Esophagus (tissue), 2 donors: ENCODE data around the gene RBM42. TPM values are rescaled to one million over a fixed set of nuclear protein-coding genes. Genes with fewer than 3 reads are reported as not detected.
"Not testable (repeated sequence)": the region's sequence is repeated elsewhere in the genome, so short reads cannot be mapped to it uniquely, and the experiment has no call there.

ENCODE experiments used
- H3K27ac ChIP-seq, 2 donors: one replicate each; pipeline ENCODE4 v1.5.1; 2013; ENCODE audit warnings: low read depth in 2 of 2, mild to moderate bottlenecking in 2 of 2, inconsistent platforms in 1 of 2, low read length in 1 of 2, moderate library complexity in 1 of 2
- H3K27me3 ChIP-seq, 2 donors: one replicate each; pipeline ENCODE4 v1.6.1; 2013; ENCODE audit warnings: low read length in 2 of 2, control low read depth in 1 of 2, mild to moderate bottlenecking in 1 of 2; ENCODE audit not compliant: insufficient read depth in 2 of 2, control insufficient read depth in 1 of 2
- H3K36me3 ChIP-seq, 2 donors: one replicate each; pipeline ENCODE4 v1.6.1; 2013; ENCODE audit warnings: low read length in 1 of 2; ENCODE audit not compliant: control insufficient read depth in 2 of 2, insufficient read depth in 2 of 2
- H3K4me1 ChIP-seq, 2 donors: one replicate each; pipeline ENCODE4 v1.6.1; 2013; ENCODE audit warnings: low read length in 1 of 2; ENCODE audit not compliant: control insufficient read depth in 2 of 2, insufficient read depth in 2 of 2
- H3K4me3 ChIP-seq, 2 donors: one replicate each; pipeline ENCODE4 v1.5.1; 2013; ENCODE audit warnings: low read length in 2 of 2, mild to moderate bottlenecking in 2 of 2, low read depth in 1 of 2, moderate library complexity in 1 of 2
- H3K9me3 ChIP-seq, 2 donors: one replicate each; pipeline ENCODE4 v1.6.1; 2013; ENCODE audit warnings: mild to moderate bottlenecking in 2 of 2, low read depth in 1 of 2, low read length in 1 of 2, moderate library complexity in 1 of 2; ENCODE audit not compliant: control insufficient read depth in 2 of 2, insufficient read depth in 1 of 2
- WGBS, 2 donors: extraction: QIAGEN DNeasy Blood & Tissue Kit; methylation state at CpG; one replicate each; pipeline ENCODE4 v1.1.7; 2013; 5-methylcytosine and 5-hydroxymethylcytosine counted together
- polyA plus RNA-seq, 2 donors: library from polyadenylated mRNA; stranded (reverse); fragments of 200-250 nt; gene quantifications; one replicate each; pipeline ENCODE4 v1.2.3, GENCODE V29; 2013
- donor health status: healthy with polysubstance abuse.
- donor health status: Bipolar disorder and iron deficiency.

The RBM42 gene
- polyA plus RNA-seq, 2 donors: 47.8 to 61.5 TPM

- peaks cover 3 to 8% of the 10 kb centered on the region in 2 donors for H3K4me1 ChIP-seq
- H3K9me3 ChIP-seq: no peaks in the 10 kb centered on the region
- WGBS, 2 donors: 17 to 18% methylated on average over 20 of the region's 20 CpGs
- H3K27me3 ChIP-seq: no peaks in the 10 kb centered on the region
- H3K36me3 ChIP-seq: no peaks in the 10 kb centered on the region
- H3K27ac ChIP-seq: peak overlapping the region; percentile 93 to 98
- peak overlapping the region; percentile 63 to 81 for H3K4me3 ChIP-seq
Observed at GRCh38 chr19:35644987-35645679, 16.3 kb downstream of the RBM42 start.

DNA sequence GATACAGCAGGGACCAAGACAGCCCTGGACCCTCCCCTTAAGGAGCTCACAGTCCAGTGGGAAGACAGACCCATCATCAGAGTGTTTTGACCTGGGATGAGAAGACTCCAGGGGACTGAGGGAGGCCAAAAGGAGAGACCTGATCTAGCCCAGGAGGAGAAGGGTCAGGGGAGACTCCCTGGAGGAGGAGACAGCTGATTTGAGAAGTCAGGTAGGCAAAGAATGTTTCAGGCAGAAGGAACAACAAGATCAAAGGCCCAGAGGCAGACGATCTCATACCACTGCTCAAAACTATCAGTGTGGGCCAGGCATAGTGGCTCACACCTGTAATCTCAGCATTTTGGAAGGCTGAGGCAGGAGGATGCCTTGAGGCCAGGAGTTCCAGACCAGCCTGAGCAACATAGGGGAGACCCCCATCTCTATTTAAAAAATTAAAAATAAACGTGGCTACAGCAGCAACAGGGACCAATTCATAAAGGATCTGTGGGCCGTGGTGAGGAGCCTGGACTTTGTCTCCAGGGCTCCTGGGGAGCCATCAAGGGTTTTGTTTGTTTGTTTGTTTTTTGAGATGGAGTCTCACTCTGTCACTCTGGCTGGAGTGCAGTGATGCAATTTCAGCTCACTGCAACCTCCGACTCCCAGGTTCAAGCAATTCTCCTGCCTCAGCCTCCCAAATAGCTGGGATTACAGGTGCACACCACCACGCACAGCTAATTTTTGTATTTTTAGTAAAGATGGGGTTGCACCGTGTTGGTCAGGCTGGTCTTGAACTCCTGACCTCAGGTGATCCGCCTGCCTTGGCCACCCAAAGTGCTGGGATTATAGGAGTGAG lies 17.1 kb downstream of the RBM42 start:
- no peak overlapping the region for H3K27ac ChIP-seq
- 75 to 82% methylated on average over 7 of the region's 7 CpGs for WGBS, 2 donors

GRCh38 chr19:35648017-35648961 lies 19.5 kb downstream of the RBM42 start, which contains the start of gene COX6B1:
Gene COX6B1 (plus strand): TSS chr19:35648323. CDS start chr19:35651244, 2,921 bp downstream.
- Histone ChIP-seq H3K9me3 (no peaks in the 10 kb centered on the region), H3K4me1 (no peaks in the 10 kb centered on the region), H3K36me3 (peaks cover 0 to 3% of the 10 kb centered on the region in 2 donors), H3K27me3 (no peaks in the 10 kb centered on the region), H3K4me3 (peak within 1 kb of the TSS; percentile 73 to 77), H3K27ac (peak within 1 kb of the TSS; percentile 85 to 86)
- WGBS, 2 donors: 0 to 1% methylated on average over 46 of the region's 46 CpGs

More for the DNA sequence above, 17.1 kb downstream of the RBM42 start:
- peaks cover 0 to 2% of the 10 kb centered on the region in 2 donors for H3K36me3 ChIP-seq
- peaks cover 3 to 8% of the 10 kb centered on the region in 2 donors for H3K4me1 ChIP-seq
- H3K27me3 ChIP-seq: no peaks in the 10 kb centered on the region
- H3K9me3 ChIP-seq: no peaks in the 10 kb centered on the region
- H3K4me3 ChIP-seq: no peak overlapping the region

DNA sequence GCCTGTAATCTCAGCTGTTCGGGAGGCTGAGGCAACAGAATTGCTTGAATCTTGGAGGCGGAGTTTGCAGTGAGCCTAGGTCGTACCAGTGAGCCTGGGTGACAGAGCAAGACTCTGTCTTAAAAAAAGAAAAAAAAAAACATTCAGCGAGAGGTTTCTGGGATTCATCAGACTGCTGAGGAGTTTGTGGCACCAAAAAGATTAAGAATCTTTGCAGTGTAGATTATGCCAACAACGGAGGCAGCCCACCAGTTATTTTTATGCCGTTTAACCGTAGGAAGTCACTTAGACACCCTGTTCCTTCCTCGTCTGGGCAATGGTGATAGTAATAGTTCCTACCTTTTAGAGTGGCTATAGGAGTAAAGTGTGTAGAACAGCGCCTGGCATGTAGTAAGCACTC lies 21.7 kb downstream of the RBM42 start:
- Histone ChIP-seq H3K36me3 (peaks cover 6 to 12% of the 10 kb centered on the region in 2 donors), H3K27me3 (no peaks in the 10 kb centered on the region), H3K4me3 (no peak overlapping the region), H3K27ac (no peak overlapping the region), H3K4me1 (no peaks in the 10 kb centered on the region), H3K9me3 (no peaks in the 10 kb centered on the region)
- 76 to 78% methylated on average over 9 of the region's 9 CpGs for WGBS, 2 donors

DNA sequence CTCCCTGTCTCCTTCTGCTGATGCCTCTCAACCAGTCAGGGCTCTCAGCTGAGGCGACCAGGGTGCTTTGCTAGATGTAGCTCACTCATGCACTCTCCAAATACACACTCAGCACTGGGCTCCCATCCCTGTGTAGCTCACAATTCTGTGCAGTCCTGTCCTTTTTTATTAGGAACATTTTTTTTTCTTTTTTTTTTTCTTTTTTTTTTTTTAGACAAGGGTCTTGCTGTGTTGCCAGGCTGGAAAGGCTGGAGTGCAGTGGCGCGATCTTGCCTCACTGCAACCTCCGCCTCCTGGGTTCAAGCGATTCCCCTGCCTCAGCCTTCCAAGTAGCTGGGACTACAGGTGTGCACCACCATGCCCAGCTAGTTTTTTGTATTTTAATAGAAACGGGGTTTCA lies 26.0 kb downstream of the RBM42 start:
- not testable (repeated sequence) for H3K9me3 ChIP-seq, H3K4me1 ChIP-seq, H3K4me3 ChIP-seq, H3K27ac ChIP-seq, H3K27me3 ChIP-seq
- H3K36me3 ChIP-seq: peaks cover 16 to 26% of the 10 kb centered on the region in 2 donors
- 94 to 98% methylated on average over 6 of the region's 6 CpGs for WGBS, 2 donors

GRCh38 chr19:35655600-35655999 lies 26.8 kb downstream of the RBM42 start:
- Histone ChIP-seq H3K36me3 (peaks cover 16 to 26% of the 10 kb centered on the region in 2 donors), H3K4me3 (no peak overlapping the region), H3K4me1 (no peaks in the 10 kb centered on the region), H3K27ac (no peak overlapping the region), H3K27me3 (no peaks in the 10 kb centered on the region), H3K9me3 (no peaks in the 10 kb centered on the region)
- WGBS, 2 donors: 97 to 100% methylated on average over 4 of the region's 4 CpGs

DNA sequence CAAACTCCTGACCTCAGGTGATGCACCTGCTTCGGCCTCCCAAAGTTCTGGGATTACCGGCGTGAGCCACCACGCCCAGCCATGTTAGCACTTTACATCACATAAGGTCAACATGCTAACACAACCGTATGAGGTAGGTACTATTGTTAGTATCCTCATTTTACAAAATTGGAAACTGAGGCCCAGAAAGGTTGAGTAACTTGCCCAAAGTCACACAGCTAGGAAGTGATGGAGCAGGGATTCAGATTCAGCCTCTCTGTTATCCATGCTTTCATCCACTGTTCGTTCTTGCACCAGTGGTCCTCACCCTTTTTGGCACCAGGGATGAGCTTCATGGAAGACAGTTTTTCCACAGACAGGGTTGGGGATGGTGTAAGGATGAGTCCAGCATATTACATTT lies 27.9 kb downstream of the RBM42 start:
- H3K27ac ChIP-seq: no peak overlapping the region
- peaks cover 20 to 25% of the 10 kb centered on the region in 2 donors for H3K36me3 ChIP-seq
- no peak overlapping the region for H3K4me3 ChIP-seq
- H3K9me3 ChIP-seq: no peaks in the 10 kb centered on the region
- 92 to 94% methylated on average over 6 of the region's 6 CpGs for WGBS, 2 donors
- H3K27me3 ChIP-seq: no peaks in the 10 kb centered on the region
- no peaks in the 10 kb centered on the region for H3K4me1 ChIP-seq

- Histone ChIP-seq H3K27ac (no peak overlapping the region), H3K27me3 (no peaks in the 10 kb centered on the region), H3K36me3 (peaks cover 20 to 25% of the 10 kb centered on the region in 2 donors), H3K4me3 (no peak overlapping the region), H3K9me3 (no peaks in the 10 kb centered on the region), H3K4me1 (no peaks in the 10 kb centered on the region)
- 90 to 91% methylated on average over 15 of the region's 15 CpGs for WGBS, 2 donors
Observed at GRCh38 chr19:35657904-35658700, 29.3 kb downstream of the RBM42 start.
